ENCODE data around the gene COL4A2. TPM values are rescaled to one million over a fixed set of nuclear protein-coding genes. Genes with fewer than 3 reads are reported as not detected.

COL4A2 gene
- total RNA-seq, 3 donors from 2014 or later (not counting 1 experiment from before 2014, with no cell fraction given), result not detected

DNA sequence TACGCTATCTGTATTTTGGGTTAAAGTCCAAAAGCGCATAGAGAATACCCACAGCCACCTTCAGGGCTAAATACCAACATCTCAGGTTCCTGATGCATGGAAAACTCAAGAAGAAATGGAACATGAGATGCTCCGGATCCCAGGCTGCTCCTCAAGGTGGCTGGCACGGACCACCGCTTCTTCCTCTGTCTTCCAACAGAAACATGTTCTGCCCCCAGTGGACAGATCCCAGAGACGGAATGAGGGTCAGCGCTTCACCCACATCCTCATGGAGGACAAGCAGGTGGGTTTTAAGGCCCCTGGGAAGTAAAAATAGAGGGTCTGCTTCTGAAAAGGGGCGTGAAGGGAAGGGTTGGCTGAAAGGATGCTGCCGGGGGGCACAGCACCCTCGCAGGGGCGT is 17.4 kb upstream of the COL4A2 start:
- TF ChIP-seq CTCF (IDR thresholded peaks at IDR 0.05), result no peak
- WGBS (ENCODE audit: insufficient coverage), result 91% methylated on average over 11 of the region's 11 CpGs

GRCh38 chr13:110290153-110290552 is 16.9 kb upstream of the COL4A2 start:
- no peak overlapping the region for H3K27ac ChIP-seq (ENCODE audit: low read length)
- no peaks in the 10 kb centered on the region for H3K4me1 ChIP-seq (ENCODE audit: control insufficient read depth, insufficient read depth, low read length)
- H3K4me1 Mint-ChIP-seq, result no peaks in the 10 kb centered on the region
- no peaks in the 10 kb centered on the region for H3K36me3 ChIP-seq (ENCODE audit: control insufficient read depth, insufficient read depth, low read length)
- TF ChIP-seq CTCF (IDR thresholded peaks at IDR 0.05), result no peak
- 91% methylated on average over 10 of the region's 10 CpGs for WGBS (ENCODE audit: insufficient coverage)
- no peak overlapping the region for H3K4me3 ChIP-seq (ENCODE audit: low read length)
- H3K27me3 Mint-ChIP-seq (ENCODE audit: low read depth in 2 of 2), result peaks cover 0 to 7% of the 10 kb centered on the region in 2 donors
- H3K36me3 Mint-ChIP-seq, result no peaks in the 10 kb centered on the region
- H3K4me3 Mint-ChIP-seq, result no peak overlapping the region
- intact Hi-C loops (cut with micrococcal nuclease), result no loop called here
- no peaks in the 10 kb centered on the region for H3K27me3 ChIP-seq (ENCODE audit: control insufficient read depth, insufficient read depth, low read length)
- ATAC-seq (no peak), DNase-seq (no peak)
- no peaks in the 10 kb centered on the region for H3K9me3 Mint-ChIP-seq
- no peak overlapping the region for H3K27ac Mint-ChIP-seq
- H3K9me3 ChIP-seq (ENCODE audit: control insufficient read depth, insufficient read depth, low read length), result no peaks in the 10 kb centered on the region

More for the DNA sequence above, 17.4 kb upstream of the COL4A2 start:
- Mint-ChIP-seq H3K4me1 (no peaks in the 10 kb centered on the region), H3K27ac (no peak overlapping the region), H3K4me3 (no peak overlapping the region), H3K9me3 (no peaks in the 10 kb centered on the region), H3K36me3 (no peaks in the 10 kb centered on the region), H3K27me3 (ENCODE audit: low read depth in 2 of 2) (peaks cover 0 to 7% of the 10 kb centered on the region in 2 donors)
- ATAC-seq, result no peak
- Histone ChIP-seq H3K27me3 (ENCODE audit: control insufficient read depth, insufficient read depth, low read length) (no peaks in the 10 kb centered on the region), H3K4me1 (ENCODE audit: control insufficient read depth, insufficient read depth, low read length) (no peaks in the 10 kb centered on the region), H3K4me3 (ENCODE audit: low read length) (no peak overlapping the region), H3K9me3 (ENCODE audit: control insufficient read depth, insufficient read depth, low read length) (no peaks in the 10 kb centered on the region), H3K27ac (ENCODE audit: low read length) (no peak overlapping the region), H3K36me3 (ENCODE audit: control insufficient read depth, insufficient read depth, low read length) (no peaks in the 10 kb centered on the region)
- DNase-seq, result no peak
- intact Hi-C loops (cut with micrococcal nuclease), result no loop called here

DNA sequence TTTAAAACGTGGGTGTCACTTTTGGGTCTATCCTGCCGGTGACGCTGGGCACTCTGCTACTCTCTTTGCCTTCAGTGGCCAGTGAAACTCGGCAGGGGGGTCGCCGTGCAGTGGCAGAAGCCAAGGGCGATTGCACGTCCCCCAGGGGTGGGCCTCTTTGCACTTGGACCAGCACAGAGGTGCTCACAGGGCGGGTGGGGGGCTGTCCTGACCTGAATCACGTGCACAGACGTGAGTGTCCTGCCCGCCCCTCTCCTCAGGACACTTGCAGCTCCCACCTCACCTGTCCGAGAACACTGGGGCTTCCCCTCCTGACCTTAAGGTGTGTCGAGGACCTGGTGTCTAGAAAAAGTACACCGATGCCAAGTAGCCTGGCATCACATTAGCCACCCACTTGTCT is 16.3 kb upstream of the COL4A2 start:
- no peaks in the 10 kb centered on the region for H3K27me3 ChIP-seq (ENCODE audit: control insufficient read depth, insufficient read depth, low read length)
- intact Hi-C loops (cut with micrococcal nuclease), result no loop called here
- no peak overlapping the region for H3K4me3 Mint-ChIP-seq
- no peaks in the 10 kb centered on the region for H3K4me1 ChIP-seq (ENCODE audit: control insufficient read depth, insufficient read depth, low read length)
- TF ChIP-seq CTCF (IDR thresholded peaks at IDR 0.05), result no peak
- no peaks in the 10 kb centered on the region for H3K9me3 ChIP-seq (ENCODE audit: control insufficient read depth, insufficient read depth, low read length)
- no peaks in the 10 kb centered on the region for H3K36me3 Mint-ChIP-seq
- ATAC-seq (no peak), DNase-seq (no peak)
- H3K36me3 ChIP-seq (ENCODE audit: control insufficient read depth, insufficient read depth, low read length), result no peaks in the 10 kb centered on the region
- peaks cover 0 to 7% of the 10 kb centered on the region in 2 donors for H3K27me3 Mint-ChIP-seq (ENCODE audit: low read depth in 2 of 2)
- H3K4me3 ChIP-seq (ENCODE audit: low read length), result no peak overlapping the region
- no peak overlapping the region for H3K27ac ChIP-seq (ENCODE audit: low read length)
- H3K27ac Mint-ChIP-seq, result no peak overlapping the region
- 71% methylated on average over 15 of the region's 15 CpGs for WGBS (ENCODE audit: insufficient coverage)
- H3K9me3 Mint-ChIP-seq, result no peaks in the 10 kb centered on the region
- H3K4me1 Mint-ChIP-seq, result no peaks in the 10 kb centered on the region

DNA sequence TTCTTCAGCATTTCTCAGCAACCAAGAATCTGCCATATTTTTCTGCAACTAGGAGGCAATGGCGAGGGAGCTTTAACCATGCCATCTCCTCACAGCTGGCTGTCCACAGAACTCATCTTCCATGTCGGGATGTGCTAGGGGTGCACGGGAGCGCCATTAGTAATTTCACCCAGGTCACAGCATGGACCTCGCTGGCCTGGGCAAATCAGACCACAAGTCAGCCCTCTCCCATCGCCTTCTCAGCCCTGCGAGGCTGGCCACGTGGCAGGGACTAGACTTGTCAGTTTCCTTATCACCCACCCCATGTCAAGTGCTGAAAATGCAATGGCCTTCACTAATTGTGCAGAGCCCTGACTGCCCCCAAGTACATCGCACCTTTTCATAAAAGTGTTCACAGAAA is 15.8 kb upstream of the COL4A2 start:
- WGBS (ENCODE audit: insufficient coverage), result 88% methylated on average over 9 of the region's 9 CpGs
- Histone ChIP-seq H3K9me3 (ENCODE audit: control insufficient read depth, insufficient read depth, low read length) (no peaks in the 10 kb centered on the region), H3K27me3 (ENCODE audit: control insufficient read depth, insufficient read depth, low read length) (no peaks in the 10 kb centered on the region), H3K27ac (ENCODE audit: low read length) (no peak overlapping the region), H3K36me3 (ENCODE audit: control insufficient read depth, insufficient read depth, low read length) (no peaks in the 10 kb centered on the region), H3K4me3 (ENCODE audit: low read length) (no peak overlapping the region), H3K4me1 (ENCODE audit: control insufficient read depth, insufficient read depth, low read length) (no peaks in the 10 kb centered on the region)
- no peak overlapping the region for H3K27ac Mint-ChIP-seq
- no peak for ATAC-seq
- intact Hi-C loops (cut with micrococcal nuclease), result no loop called here
- H3K4me3 Mint-ChIP-seq, result no peak overlapping the region
- TF ChIP-seq CTCF (IDR thresholded peaks at IDR 0.05), result no peak
- no peaks in the 10 kb centered on the region for H3K4me1 Mint-ChIP-seq
- DNase-seq, result no peak
- no peaks in the 10 kb centered on the region for H3K36me3 Mint-ChIP-seq
- H3K27me3 Mint-ChIP-seq (ENCODE audit: low read depth in 2 of 2), result peaks cover 0 to 9% of the 10 kb centered on the region in 2 donors
- no peaks in the 10 kb centered on the region for H3K9me3 Mint-ChIP-seq

Measured in natural killer cell (primary cell).